K562 (cell line): ENCODE data around the gene RSPH9. TPM values are rescaled to one million over a fixed set of nuclear protein-coding genes. Genes with fewer than 3 reads are reported as not detected.

Source experiments
- ADNP ChIP-seq: fragments of 200-800 bp; sonication (Bioruptor generic); IDR thresholded peaks from 2 replicates; pipeline ENCODE4 v1.6.1; 2016; ENCODE audit warnings: missing genetic modification characterization, missing compliant biosample characterization
- CHD4 ChIP-seq: fragments of 200-600 bp; sonication (generic); IDR thresholded peaks from 3 replicates; pipeline ENCODE4 v1.6.1; 2012; ENCODE audit warnings: low read depth, mild to moderate bottlenecking, mixed read lengths, low read length, inconsistent platforms; ENCODE audit not compliant: insufficient read depth, insufficient replicate concordance, poor library complexity, severe bottlenecking
- ILK ChIP-seq: fragments of 450-650 bp; IDR thresholded peaks from 2 replicates; pipeline ENCODE4 v1.6.1; 2016; ENCODE audit warnings: missing genetic modification characterization, low read depth, mild to moderate bottlenecking, missing compliant biosample characterization, moderate library complexity, borderline replicate concordance
- SIX5 ChIP-seq, 2 experiments: IDR thresholded peaks; 2 replicates each; pipeline ENCODE4 v1.6.1; 2011; ENCODE audit warnings: low read length in 2 of 2, borderline replicate concordance in 1 of 2, low read depth in 1 of 2, mild to moderate bottlenecking in 1 of 2, moderate library complexity in 1 of 2; ENCODE audit not compliant: insufficient read depth in 1 of 2
- SMARCA5 ChIP-seq: fragments of 450-650 bp; IDR thresholded peaks from 2 replicates; pipeline ENCODE4 v1.6.1; 2016
- TCF7 ChIP-seq: sonication (generic); IDR thresholded peaks from 2 replicates; pipeline ENCODE4 v1.6.1; 2016; ENCODE audit warnings: antibody characterized with exemption, borderline replicate concordance
- ZKSCAN8 ChIP-seq: fragments of 200-800 bp; sonication (Bioruptor generic); IDR thresholded peaks from 2 replicates; pipeline ENCODE4 v1.6.1; 2016; ENCODE audit warnings: missing genetic modification characterization, missing compliant biosample characterization
- polyA plus RNA-seq, 8 experiments: library from polyadenylated mRNA; depleted of rRNA in 4 of 8; stranded (reverse) in 5 of 8; unstranded in 3 of 8; fragments of >200 nt; fragmentation: Nextera tagmentation in 2 of 8; fragmentation: Illumina TruSeq in 1 of 8; extraction: Ambion mirVana in 2 of 8; extraction: Trizol in 1 of 8; gene quantifications; 2 replicates each; pipeline versions ENCODE4 v1.2.1 to v1.2.3, GENCODE V29; 2011 to 2014; ENCODE audit warnings: inconsistent platforms in 1 of 8, missing spikeins in 1 of 8
- total RNA-seq, 7 experiments: library from RNA; depleted of rRNA in 6 of 7; stranded (reverse); fragments of >200 nt in 6 of 7; fragmentation: Illumina TruSeq in 2 of 7; extraction: Trizol in 2 of 7; gene quantifications; 2 replicates each; pipeline versions ENCODE4 v1.2.1 to v1.2.3, GENCODE V29; 2011 to 2021; ENCODE audit warnings: low replicate concordance in 1 of 7
- TF ChIP-seq, protein P1 (sequence below): fragments of 450-650 bp; IDR thresholded peaks from 2 replicates; pipeline ENCODE4 v1.6.1; 2016; ENCODE audit warnings: mild to moderate bottlenecking, moderate library complexity
- TF ChIP-seq, protein P2 (sequence below): fragments of 450-650 bp; IDR thresholded peaks from 2 replicates; pipeline ENCODE4 v1.7.0; 2016; ENCODE audit warnings: borderline replicate concordance
- TF ChIP-seq, protein P3 (sequence below): IDR thresholded peaks from 2 replicates; pipeline ENCODE4 v1.6.1; 2014; ENCODE audit warnings: antibody characterized with exemption

Gene RSPH9
- total and polyA plus RNA-seq, 9 of the 15 experiments (the other 6 are each of a cell fraction or from before 2014, with no cell fraction given), result 0.05 to 0.60 (median 0.39) TPM; not detected in 6

DNA sequence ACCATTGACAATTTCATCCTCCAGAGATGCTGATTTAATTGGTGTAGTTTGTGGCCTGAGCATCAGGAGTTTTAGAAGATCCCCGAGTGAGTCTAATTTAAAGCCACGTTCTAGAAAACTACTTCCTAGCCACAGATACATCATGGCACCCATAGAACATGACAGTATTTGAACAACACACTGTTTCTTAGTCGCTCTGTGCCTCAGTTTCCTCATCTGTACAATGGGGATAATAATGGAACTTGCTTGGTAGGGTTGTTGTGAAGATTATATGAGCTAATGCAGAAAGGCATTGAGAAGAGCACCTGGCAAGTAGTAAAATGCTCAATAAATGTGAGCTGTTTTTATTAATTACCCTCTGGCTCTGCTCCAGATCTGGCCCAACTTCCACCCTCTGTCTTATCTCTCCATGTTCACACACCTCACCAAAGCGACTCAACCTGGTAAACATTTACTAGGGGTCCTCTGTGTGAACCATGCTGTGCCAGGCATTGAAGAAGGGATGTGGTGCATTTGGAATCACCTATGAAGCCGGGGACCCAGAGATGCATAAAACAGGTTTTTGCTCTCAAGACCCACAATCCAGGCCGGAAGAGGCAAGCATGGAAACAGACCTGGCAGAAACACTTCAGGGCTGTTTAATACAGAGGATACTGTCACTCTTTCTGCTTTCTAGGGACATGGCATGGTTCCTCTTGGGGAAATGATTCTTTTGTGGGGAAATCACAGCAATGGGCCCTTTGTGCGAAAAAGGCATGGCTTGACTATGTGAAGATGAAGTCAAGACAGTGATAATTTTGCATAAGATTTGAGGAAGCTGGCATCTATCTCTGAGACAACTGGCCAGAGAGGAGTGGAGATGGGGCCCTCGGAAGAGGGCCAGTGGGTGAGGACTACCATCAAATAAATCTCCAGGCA, 58.9 kb downstream of the RSPH9 start (continued):
- TF ChIP-seq, protein P1, sequence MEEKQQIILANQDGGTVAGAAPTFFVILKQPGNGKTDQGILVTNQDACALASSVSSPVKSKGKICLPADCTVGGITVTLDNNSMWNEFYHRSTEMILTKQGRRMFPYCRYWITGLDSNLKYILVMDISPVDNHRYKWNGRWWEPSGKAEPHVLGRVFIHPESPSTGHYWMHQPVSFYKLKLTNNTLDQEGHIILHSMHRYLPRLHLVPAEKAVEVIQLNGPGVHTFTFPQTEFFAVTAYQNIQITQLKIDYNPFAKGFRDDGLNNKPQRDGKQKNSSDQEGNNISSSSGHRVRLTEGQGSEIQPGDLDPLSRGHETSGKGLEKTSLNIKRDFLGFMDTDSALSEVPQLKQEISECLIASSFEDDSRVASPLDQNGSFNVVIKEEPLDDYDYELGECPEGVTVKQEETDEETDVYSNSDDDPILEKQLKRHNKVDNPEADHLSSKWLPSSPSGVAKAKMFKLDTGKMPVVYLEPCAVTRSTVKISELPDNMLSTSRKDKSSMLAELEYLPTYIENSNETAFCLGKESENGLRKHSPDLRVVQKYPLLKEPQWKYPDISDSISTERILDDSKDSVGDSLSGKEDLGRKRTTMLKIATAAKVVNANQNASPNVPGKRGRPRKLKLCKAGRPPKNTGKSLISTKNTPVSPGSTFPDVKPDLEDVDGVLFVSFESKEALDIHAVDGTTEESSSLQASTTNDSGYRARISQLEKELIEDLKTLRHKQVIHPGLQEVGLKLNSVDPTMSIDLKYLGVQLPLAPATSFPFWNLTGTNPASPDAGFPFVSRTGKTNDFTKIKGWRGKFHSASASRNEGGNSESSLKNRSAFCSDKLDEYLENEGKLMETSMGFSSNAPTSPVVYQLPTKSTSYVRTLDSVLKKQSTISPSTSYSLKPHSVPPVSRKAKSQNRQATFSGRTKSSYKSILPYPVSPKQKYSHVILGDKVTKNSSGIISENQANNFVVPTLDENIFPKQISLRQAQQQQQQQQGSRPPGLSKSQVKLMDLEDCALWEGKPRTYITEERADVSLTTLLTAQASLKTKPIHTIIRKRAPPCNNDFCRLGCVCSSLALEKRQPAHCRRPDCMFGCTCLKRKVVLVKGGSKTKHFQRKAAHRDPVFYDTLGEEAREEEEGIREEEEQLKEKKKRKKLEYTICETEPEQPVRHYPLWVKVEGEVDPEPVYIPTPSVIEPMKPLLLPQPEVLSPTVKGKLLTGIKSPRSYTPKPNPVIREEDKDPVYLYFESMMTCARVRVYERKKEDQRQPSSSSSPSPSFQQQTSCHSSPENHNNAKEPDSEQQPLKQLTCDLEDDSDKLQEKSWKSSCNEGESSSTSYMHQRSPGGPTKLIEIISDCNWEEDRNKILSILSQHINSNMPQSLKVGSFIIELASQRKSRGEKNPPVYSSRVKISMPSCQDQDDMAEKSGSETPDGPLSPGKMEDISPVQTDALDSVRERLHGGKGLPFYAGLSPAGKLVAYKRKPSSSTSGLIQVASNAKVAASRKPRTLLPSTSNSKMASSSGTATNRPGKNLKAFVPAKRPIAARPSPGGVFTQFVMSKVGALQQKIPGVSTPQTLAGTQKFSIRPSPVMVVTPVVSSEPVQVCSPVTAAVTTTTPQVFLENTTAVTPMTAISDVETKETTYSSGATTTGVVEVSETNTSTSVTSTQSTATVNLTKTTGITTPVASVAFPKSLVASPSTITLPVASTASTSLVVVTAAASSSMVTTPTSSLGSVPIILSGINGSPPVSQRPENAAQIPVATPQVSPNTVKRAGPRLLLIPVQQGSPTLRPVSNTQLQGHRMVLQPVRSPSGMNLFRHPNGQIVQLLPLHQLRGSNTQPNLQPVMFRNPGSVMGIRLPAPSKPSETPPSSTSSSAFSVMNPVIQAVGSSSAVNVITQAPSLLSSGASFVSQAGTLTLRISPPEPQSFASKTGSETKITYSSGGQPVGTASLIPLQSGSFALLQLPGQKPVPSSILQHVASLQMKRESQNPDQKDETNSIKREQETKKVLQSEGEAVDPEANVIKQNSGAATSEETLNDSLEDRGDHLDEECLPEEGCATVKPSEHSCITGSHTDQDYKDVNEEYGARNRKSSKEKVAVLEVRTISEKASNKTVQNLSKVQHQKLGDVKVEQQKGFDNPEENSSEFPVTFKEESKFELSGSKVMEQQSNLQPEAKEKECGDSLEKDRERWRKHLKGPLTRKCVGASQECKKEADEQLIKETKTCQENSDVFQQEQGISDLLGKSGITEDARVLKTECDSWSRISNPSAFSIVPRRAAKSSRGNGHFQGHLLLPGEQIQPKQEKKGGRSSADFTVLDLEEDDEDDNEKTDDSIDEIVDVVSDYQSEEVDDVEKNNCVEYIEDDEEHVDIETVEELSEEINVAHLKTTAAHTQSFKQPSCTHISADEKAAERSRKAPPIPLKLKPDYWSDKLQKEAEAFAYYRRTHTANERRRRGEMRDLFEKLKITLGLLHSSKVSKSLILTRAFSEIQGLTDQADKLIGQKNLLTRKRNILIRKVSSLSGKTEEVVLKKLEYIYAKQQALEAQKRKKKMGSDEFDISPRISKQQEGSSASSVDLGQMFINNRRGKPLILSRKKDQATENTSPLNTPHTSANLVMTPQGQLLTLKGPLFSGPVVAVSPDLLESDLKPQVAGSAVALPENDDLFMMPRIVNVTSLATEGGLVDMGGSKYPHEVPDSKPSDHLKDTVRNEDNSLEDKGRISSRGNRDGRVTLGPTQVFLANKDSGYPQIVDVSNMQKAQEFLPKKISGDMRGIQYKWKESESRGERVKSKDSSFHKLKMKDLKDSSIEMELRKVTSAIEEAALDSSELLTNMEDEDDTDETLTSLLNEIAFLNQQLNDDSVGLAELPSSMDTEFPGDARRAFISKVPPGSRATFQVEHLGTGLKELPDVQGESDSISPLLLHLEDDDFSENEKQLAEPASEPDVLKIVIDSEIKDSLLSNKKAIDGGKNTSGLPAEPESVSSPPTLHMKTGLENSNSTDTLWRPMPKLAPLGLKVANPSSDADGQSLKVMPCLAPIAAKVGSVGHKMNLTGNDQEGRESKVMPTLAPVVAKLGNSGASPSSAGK, result no peak
- TF ChIP-seq ADNP (tag), result peak; percentile 96
- TF ChIP-seq, protein P2, sequence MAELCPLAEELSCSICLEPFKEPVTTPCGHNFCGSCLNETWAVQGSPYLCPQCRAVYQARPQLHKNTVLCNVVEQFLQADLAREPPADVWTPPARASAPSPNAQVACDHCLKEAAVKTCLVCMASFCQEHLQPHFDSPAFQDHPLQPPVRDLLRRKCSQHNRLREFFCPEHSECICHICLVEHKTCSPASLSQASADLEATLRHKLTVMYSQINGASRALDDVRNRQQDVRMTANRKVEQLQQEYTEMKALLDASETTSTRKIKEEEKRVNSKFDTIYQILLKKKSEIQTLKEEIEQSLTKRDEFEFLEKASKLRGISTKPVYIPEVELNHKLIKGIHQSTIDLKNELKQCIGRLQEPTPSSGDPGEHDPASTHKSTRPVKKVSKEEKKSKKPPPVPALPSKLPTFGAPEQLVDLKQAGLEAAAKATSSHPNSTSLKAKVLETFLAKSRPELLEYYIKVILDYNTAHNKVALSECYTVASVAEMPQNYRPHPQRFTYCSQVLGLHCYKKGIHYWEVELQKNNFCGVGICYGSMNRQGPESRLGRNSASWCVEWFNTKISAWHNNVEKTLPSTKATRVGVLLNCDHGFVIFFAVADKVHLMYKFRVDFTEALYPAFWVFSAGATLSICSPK, result no peak
- TF ChIP-seq TCF7, result no peak
- TF ChIP-seq ZKSCAN8 (CRISPR knock-in tag), result no peak
- no peak for TF ChIP-seq SIX5 (IDR thresholded peaks at IDR 0.05; ENCODE audit: borderline replicate concordance in 1 of 2, insufficient read depth in 1 of 2, low read depth in 1 of 2, low read length in 2 of 2)
- TF ChIP-seq, protein P3, sequence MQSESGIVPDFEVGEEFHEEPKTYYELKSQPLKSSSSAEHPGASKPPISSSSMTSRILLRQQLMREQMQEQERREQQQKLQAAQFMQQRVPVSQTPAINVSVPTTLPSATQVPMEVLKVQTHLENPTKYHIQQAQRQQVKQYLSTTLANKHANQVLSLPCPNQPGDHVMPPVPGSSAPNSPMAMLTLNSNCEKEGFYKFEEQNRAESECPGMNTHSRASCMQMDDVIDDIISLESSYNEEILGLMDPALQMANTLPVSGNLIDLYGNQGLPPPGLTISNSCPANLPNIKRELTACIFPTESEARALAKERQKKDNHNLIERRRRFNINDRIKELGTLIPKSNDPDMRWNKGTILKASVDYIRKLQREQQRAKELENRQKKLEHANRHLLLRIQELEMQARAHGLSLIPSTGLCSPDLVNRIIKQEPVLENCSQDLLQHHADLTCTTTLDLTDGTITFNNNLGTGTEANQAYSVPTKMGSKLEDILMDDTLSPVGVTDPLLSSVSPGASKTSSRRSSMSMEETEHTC, result no peak
- TF ChIP-seq ILK, result 0 out of 2 replicates have a peak, but pooled peaks have one; percentile 31
- TF ChIP-seq SMARCA5, result 0 out of 2 replicates have a peak, but pooled peaks have one; percentile 66
- TF ChIP-seq CHD4, result peak; percentile 82
